ENCODE results near the gene CAPN5. TPM values are rescaled to one million over a fixed set of nuclear protein-coding genes. Genes with fewer than 3 reads are reported as not detected.

Gene CAPN5
- total and polyA plus RNA-seq, 2 of the 8 experiments (the other 6 are each of a cell fraction or from before 2014, with no cell fraction given) = 21.5 to 22.4 TPM

GRCh38 chr11:77031599-77031998 is 35.2 kb upstream of the CAPN5 start (continued):
- TF ChIP-seq RAD21 (IDR thresholded peaks at IDR 0.05 in 1 of 2, conservative IDR thresholded peaks at IDR 0.05 in 1 of 2; ENCODE audit: low read depth in 2 of 2, low read length in 2 of 2) = no peak
